ENCODE results near the gene OR52W1.
A peak's percentile ranks its signal among the peaks of the same experiment; 100 is the strongest.
"Not testable (repeated sequence)": the region's sequence is repeated elsewhere in the genome, so short reads cannot be mapped to it uniquely, and the experiment has no call there.

The OR52W1 gene

GRCh38 chr11:6219359-6219758, 20.3 kb downstream of the OR52W1 start:
- DNase-seq: no peak

DNA sequence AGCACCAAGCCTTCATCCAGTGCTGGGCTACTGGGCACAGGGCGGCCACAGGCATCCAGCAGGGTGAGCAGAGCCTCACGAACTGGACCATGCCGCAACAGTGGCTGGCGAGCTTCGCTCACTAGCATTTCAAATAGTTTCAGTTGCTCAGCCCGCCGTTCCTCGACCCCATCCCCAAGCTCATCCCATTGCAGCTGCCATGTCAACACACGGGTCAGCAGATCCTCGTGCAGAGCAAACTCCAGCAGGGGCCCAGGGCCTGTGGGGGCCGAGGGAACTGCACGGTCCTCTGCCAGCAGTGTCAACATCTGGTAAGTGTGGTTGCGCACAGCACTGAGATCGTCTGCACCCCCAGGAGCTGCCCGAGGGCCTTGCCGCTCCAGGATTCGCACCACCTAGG, 24.8 kb downstream of the OR52W1 start:
- DNase-seq: no peak

DNA sequence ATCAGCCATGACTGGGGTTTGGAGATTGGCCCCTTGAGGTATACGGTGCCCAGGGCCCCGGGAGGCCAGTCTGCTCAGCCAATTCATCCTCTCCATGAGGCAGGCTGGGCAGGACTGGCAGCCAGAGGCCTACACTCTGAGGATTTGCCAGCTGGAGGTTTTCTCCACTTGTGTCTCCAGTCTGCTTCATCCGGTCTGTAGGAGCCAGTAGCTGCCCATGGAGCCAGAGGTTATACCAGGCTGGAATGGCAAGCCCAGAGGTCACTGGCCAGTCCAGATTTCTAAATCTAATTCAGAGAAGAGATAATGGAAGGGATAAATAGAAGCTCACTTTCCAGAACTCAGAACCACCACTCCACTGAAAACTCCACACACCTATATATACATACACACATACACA, 25.4 kb downstream of the OR52W1 start:
- DNase-seq: no peak

DNA sequence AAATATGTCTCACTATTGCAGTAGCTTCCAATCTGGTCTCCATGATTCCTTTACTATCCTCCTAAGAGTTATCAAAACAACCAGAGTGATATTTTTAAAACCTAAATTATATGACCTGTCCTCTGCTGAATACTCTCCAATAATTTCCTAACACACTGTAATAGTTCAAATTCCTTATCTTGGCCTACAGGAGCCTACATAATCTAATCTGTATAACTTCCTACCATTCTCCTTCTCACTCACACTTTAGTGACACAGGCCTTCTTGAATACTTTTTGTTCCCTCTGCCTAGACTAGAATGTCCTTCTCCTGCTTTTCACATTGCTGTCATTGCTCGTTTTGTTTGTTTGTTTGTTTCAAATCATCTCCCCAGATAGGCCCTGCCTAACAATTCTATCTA, 26.0 kb downstream of the OR52W1 start:
- DNase-seq: no peak

- DNase-seq: no peak
Observed at GRCh38 chr11:6225896-6226295, 26.9 kb downstream of the OR52W1 start.

DNA sequence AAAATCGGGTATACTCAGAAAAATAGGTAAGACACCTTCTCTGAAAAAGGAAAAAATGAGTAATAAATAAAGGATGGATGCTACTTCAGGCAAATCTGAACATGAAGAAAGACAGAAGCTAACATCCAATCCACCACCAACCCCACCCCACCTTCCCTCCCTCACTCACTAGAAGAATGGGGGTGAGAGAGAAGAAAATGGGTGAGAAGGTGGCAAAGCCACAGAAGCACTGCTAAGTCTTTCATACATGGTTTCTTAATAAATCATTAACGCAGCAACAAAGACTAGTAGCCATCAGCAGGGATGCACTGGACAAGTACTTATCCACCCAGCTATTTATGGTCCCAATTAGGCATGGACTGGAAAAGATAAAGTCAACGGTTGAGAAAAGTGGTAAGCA, 29.5 kb downstream of the OR52W1 start:
- DNase-seq: no peak

DNA sequence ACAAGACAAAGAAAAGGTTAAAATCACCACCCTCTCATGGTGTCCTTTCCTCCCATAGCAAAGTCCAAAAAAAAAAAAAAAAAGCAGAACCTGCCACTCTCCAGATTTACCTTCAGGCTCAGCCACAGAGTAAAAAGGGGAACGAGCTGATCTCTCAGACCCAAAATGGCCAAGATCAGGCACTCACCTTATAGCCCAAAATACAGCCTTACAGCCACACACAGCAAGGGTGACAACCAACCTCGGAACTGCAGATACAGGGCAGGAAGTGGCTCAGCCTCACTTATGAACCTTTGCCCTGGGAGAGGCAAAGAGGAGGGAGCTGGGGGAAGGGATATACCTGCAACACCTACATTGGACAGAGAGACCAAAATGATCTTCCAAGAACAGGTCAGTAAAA, 30.9 kb downstream of the OR52W1 start:
- DNase-seq: no peak

DNA sequence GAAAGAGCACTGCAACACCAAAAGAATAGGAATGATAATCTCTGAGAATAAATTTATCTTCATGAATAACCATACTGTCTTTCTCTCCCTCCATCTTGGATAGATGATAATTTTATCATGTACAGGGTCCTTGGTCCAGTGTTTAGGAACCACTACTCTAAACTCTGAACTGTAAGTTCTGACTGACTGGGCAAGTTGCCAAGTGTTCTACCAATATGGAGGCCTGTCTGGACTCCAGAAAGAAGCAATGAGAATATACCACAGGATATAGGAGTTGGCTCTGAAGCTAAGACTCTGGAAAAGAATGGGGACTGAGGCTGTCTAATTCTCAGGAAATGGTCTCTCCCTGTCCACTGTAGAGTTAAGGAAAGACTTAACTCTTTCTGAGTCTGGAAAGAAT, 33.9 kb downstream of the OR52W1 start:
- no peak for DNase-seq

DNA sequence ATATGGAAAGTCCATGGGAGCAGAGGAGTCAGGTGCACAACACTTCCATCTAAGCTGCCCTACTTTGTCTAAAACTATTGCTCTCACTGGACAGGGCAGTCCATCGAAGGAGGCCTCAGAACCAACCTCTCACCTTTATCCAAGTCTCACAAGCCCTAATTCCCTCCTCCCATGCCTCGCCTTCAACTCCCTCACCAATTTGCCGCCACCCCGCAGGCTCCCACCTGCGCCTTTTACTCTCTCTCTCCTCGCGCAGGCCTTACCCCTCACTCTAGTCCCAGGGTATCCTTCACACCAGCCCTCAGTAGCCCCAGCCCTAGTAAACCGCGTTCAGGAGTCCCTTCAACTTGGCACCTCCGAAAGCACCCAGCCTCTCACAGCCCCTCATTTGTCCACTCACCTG, 35.0 kb downstream of the OR52W1 start:
- DNase-seq: no peak

GRCh38 chr11:6234387-6235107, 35.5 kb downstream of the OR52W1 start, which contains the start of gene FHIP1B:
Gene FHIP1B, minus strand, starts transcription at chr11:6234636. Its CDS starts 10,120 bp downstream, at chr11:6224516.
- peak; percentile 100 for DNase-seq

- no peak for DNase-seq
Observed at GRCh38 chr11:6237266-6237665, 38.2 kb downstream of the OR52W1 start.

DNA sequence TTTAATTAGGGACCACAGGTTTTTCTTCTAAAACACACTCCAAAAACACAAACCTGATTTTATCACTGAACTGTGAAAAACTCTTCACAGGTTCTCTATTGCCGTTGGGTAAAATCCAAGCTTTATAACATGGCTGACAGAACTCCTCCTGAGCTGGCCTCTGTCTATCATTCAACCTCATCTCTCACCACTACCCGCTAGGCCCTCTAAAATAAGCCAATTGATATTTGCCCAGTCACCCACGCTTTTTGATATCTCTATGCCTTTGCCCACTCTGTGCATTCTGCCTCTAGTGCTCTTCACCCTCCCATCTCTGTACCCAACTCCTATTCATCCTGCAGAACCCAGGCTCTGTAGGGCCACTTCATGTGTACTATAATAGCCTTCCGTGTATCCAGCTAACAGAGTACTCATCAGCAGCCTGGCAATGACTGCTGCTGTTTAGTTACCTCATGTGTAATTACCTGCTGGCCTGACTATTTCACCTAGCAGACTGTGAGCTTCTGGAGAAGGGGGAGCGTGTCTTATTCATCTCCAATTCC, 38.8 kb downstream of the OR52W1 start:
- DNase-seq: no peak

DNA sequence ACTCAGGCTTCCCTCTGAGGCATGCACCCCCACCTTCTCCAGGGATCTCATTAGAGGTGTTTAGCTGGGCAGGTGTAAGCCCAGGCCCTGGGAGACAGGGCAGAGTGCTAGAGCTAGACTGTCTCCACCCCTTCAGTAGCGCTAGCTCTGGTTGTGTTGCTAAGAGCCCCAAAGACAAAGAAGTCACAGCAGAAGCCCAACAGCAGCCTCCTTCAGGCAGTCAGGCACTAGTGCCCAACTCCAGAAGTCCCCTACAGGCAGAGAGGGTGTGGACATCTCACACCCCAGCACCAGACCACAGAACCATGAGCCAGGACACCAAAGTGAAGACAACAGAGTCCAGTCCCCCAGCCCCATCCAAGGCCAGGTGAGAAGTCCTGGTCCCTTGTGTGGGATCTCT, 39.9 kb downstream of the OR52W1 start, which contains the start of gene CNGA4:
Gene CNGA4 (plus strand): TSS at position 188 of the 400 bp plus-strand sequence. CDS start 118 bp downstream, at position 306.
- DNase-seq: no peak

DNA sequence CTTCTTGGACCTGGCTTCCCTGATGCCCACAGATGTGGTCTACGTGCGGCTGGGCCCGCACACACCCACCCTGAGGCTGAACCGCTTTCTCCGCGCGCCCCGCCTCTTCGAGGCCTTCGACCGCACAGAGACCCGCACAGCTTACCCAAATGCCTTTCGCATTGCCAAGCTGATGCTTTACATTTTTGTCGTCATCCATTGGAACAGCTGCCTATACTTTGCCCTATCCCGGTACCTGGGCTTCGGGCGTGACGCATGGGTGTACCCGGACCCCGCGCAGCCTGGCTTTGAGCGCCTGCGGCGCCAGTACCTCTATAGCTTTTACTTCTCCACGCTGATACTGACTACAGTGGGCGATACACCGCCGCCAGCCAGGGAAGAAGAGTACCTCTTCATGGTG, 41.1 kb downstream of the OR52W1 start:
- DNase-seq: no peak

GRCh38 chr11:6240781-6241180, 41.8 kb downstream of the OR52W1 start:
- DNase-seq: no peak

DNA sequence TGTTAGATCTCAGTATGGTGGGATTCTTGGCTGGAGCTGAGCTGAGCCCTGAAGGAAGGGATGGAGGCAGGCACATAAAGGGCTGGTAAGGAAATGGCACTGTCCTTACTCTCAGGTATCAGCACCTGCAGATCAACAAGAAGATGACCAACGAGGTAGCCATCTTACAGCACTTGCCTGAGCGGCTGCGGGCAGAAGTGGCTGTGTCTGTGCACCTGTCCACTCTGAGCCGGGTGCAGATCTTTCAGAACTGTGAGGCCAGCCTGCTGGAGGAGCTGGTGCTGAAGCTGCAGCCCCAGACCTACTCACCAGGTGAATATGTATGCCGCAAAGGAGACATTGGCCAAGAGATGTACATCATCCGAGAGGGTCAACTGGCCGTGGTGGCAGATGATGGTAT, 42.3 kb downstream of the OR52W1 start:
- DNase-seq: no peak

DNA sequence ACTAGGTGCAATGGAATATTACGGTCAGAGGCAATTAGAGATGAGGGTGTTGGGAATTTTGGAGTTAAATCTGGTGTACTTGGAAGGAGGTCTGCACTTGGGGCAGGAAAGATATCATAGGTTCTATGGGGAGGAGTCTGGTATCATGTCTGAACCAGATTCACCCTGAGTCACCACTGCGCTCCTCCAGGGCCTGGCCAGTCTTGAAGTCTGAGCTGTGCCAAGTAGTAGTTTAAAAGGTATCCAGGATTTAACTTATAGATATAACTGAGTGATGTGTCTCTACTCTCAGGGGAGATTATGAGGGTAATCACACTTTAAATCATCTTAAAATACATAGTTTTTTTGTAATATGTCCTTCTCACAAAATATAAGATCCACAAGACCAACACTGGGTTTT, 46.5 kb downstream of the OR52W1 start:
- DNase-seq: no peak

DNA sequence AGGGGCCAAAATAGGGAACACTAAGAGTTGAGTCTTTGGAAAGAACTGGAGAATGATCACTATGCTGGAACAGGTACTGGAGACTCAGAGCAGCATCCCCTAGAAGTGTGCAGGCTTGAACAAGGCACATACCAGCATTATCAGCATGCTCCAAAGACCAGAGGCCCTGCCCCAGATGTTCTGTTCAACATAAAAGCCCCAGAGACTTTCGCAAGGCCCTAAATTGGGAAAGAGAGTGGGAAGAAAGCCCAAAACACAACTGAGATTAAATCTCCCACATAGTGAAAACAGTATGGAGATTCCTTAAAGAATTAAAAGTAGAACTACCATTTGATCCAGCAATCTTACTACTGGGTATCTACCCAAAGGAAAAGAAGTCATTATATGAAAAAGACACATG, 49.2 kb downstream of the OR52W1 start:
- DNase-seq: no peak

- DNase-seq: not testable (repeated sequence)
Observed at GRCh38 chr11:6248897-6249296, 49.9 kb downstream of the OR52W1 start.
